HEK293T (cell line): ENCODE measurements around the gene PSPC1.

Source experiments
- BHLHE40 ChIP-seq: fragments of 450-650 bp; IDR thresholded peaks from 2 replicates; pipeline ENCODE4 v1.6.1; 2016; ENCODE audit warnings: mild to moderate bottlenecking, moderate library complexity, borderline replicate concordance
- ELF4 ChIP-seq: fragments of 450-650 bp; IDR thresholded peaks from 2 replicates; pipeline ENCODE4 v1.6.1; 2017; ENCODE audit warnings: antibody characterized with exemption
- FOXM1 ChIP-seq: fragments of 450-650 bp; IDR thresholded peaks from 2 replicates; pipeline ENCODE4 v1.6.1; 2017; ENCODE audit warnings: mild to moderate bottlenecking, borderline replicate concordance
- HDGF ChIP-seq: fragments of 450-650 bp; IDR thresholded peaks from 2 replicates; pipeline ENCODE4 v1.6.1; 2017; ENCODE audit warnings: antibody characterized with exemption, borderline replicate concordance
- PKNOX1 ChIP-seq: fragments of 450-650 bp; IDR thresholded peaks from 2 replicates; pipeline ENCODE4 v1.6.1; 2016
- SP1 ChIP-seq: fragments of 450-650 bp; IDR thresholded peaks from 2 replicates; pipeline ENCODE4 v1.6.1; 2017
- SUZ12 ChIP-seq: fragments of 450-650 bp; IDR thresholded peaks from 2 replicates; pipeline ENCODE4 v1.6.1; 2016; ENCODE audit warnings: mild to moderate bottlenecking
- TARDBP ChIP-seq: fragments of 450-650 bp; IDR thresholded peaks from 2 replicates; pipeline ENCODE4 v1.6.1; 2016
- ZNF384 ChIP-seq: fragments of 450-650 bp; IDR thresholded peaks from 2 replicates; pipeline ENCODE4 v1.6.1; 2016

GRCh38 chr13:19763618-19764017 is 19.1 kb downstream of the PSPC1 start:
- TF ChIP-seq SP1 = no peak
- TF ChIP-seq BHLHE40 = no peak
- TF ChIP-seq SUZ12 = no peak
- TF ChIP-seq PKNOX1 = no peak
- TF ChIP-seq HDGF = no peak
- no peak for TF ChIP-seq ELF4
- TF ChIP-seq TARDBP = no peak
- TF ChIP-seq ZNF384 = no peak
- no peak for TF ChIP-seq FOXM1
